ENCODE data around the gene CHMP2B.
A peak's percentile ranks its signal among the peaks of the same experiment; 100 is the strongest.

The CHMP2B gene

DNA sequence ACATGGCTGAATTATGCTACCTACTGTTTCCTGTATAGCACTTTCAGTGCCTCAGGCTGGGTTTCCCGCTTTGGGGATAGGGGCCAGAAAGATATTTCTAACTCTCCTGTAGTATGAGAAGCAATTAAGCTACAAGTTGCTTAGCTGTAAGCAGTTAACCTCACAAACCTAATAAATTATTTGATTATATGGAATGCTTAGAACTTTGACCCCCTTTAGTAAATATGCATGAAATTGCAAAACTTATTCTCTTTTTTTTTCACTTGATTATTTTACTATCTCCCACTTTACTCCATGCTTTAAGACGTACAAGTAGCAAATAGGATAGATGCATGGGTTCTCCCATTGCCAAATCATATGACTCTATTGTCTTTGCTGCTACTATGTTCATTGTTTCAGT is 27.5 kb upstream of the CHMP2B start:
- no peaks in the 10 kb centered on the region for H3K27me3 ChIP-seq (ENCODE audit: control insufficient read depth in 1 of 2, insufficient read depth in 2 of 2, low read length in 2 of 2)

DNA sequence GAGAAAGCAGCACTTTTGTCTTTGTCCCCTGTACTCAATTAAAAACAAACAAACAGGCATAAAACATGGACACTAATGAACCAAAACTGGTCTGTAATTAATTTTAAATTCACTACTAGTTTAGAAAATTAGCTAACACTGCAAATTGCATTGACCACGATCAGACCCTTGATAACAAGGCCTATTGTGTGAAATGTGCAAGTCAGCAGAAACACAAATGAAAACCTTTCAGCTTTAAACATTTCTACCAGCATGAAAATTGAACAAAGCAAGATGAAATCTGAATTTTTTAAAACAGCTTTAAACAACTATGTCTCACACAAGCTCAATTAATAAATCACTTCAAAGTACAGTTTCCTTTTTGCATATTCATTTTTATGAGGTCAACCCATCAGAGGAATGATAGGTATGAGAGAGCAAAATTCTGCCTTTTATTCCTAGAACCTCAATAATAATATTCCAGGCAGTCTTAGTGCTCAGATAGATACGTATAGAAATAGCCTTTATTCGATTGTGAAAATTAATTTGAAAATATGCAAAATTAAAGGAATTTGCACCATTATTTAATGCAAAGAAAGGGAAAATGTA is 27.0 kb upstream of the CHMP2B start:
- Histone ChIP-seq H3K9ac (ENCODE audit: low read depth in 1 of 2, low read length in 2 of 2) (no peak overlapping the region), H3K36me3 (ENCODE audit: control insufficient read depth in 1 of 2, insufficient read depth in 2 of 2, low read length in 2 of 2) (no peaks in the 10 kb centered on the region), H3K27me3 (ENCODE audit: control insufficient read depth in 1 of 2, insufficient read depth in 2 of 2, low read length in 2 of 2) (no peaks in the 10 kb centered on the region), H3K27ac (ENCODE audit: low read depth, low read length) (no peak overlapping the region), H3K9me3 (ENCODE audit: control insufficient read depth in 1 of 2, low read length in 2 of 2) (peaks cover 0 to 3% of the 10 kb centered on the region in 2 donors), H3K4me1 (ENCODE audit: control insufficient read depth in 1 of 2, insufficient read depth in 2 of 2, low read length in 2 of 2) (peaks cover 19 to 22% of the 10 kb centered on the region in 2 donors), H3K4me3 (ENCODE audit: low read depth in 1 of 2, low read length in 2 of 2) (no peak overlapping the region)

More for the DNA sequence above, 27.5 kb upstream of the CHMP2B start:
- H3K9ac ChIP-seq (ENCODE audit: low read depth in 1 of 2, low read length in 2 of 2): no peak overlapping the region
- H3K27ac ChIP-seq (ENCODE audit: low read depth, low read length): no peak overlapping the region
- no peak overlapping the region for H3K4me3 ChIP-seq (ENCODE audit: low read depth in 1 of 2, low read length in 2 of 2)
- peaks cover 19 to 22% of the 10 kb centered on the region in 2 donors for H3K4me1 ChIP-seq (ENCODE audit: control insufficient read depth in 1 of 2, insufficient read depth in 2 of 2, low read length in 2 of 2)
- peaks cover 0 to 6% of the 10 kb centered on the region in 2 donors for H3K9me3 ChIP-seq (ENCODE audit: control insufficient read depth in 1 of 2, low read length in 2 of 2)
- H3K36me3 ChIP-seq (ENCODE audit: control insufficient read depth in 1 of 2, insufficient read depth in 2 of 2, low read length in 2 of 2): no peaks in the 10 kb centered on the region

DNA sequence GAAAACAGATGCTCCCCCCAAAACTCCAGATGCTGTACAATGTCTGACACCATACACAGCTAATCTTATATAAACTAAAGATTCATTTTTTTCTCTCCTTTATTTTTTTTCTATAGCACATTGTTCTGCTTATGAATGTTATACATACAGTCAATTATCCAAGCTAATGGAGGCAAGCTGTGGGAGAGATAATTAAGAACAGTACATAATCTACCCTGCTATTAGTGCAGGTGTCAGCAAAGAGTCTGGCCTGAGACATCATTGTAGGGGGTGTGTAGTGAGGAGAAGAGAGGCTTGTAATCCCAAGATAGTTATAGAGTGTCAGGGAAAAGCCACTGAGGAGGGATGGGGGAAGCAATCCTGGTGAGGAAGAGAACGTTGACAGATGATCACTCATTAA is 25.4 kb upstream of the CHMP2B start:
- Histone ChIP-seq H3K4me1 (ENCODE audit: control insufficient read depth in 1 of 2, insufficient read depth in 2 of 2, low read length in 2 of 2) (peaks cover 23 to 25% of the 10 kb centered on the region in 2 donors), H3K27me3 (ENCODE audit: control insufficient read depth in 1 of 2, insufficient read depth in 2 of 2, low read length in 2 of 2) (no peaks in the 10 kb centered on the region), H3K9me3 (ENCODE audit: control insufficient read depth in 1 of 2, low read length in 2 of 2) (no peaks in the 10 kb centered on the region), H3K27ac (ENCODE audit: low read depth, low read length) (no peak overlapping the region), H3K36me3 (ENCODE audit: control insufficient read depth in 1 of 2, insufficient read depth in 2 of 2, low read length in 2 of 2) (no peaks in the 10 kb centered on the region), H3K9ac (ENCODE audit: low read depth in 1 of 2, low read length in 2 of 2) (no peak overlapping the region), H3K4me3 (ENCODE audit: low read depth in 1 of 2, low read length in 2 of 2) (no peak overlapping the region)

DNA sequence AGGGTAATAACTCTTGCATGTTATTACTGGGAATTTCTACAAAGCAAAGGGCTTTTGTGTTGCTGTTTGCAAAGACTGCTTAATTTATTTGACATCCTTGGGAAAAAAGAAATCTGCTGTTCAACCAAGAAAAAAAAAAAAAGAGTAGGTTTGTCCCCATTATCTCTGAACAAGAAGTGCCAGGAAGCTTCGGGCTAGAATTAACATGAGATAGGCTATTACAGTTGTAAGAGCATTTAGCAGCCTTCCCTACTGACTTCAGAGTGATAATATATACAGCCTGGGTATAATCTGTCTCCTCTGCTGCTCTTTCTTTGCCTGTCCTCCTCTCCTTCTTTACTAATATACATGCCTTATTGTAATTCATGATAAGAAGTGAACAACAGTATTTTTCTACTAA is 23.3 kb upstream of the CHMP2B start:
- Histone ChIP-seq H3K4me3 (ENCODE audit: low read depth in 1 of 2, low read length in 2 of 2) (no peak overlapping the region), H3K27me3 (ENCODE audit: control insufficient read depth in 1 of 2, insufficient read depth in 2 of 2, low read length in 2 of 2) (no peaks in the 10 kb centered on the region), H3K27ac (ENCODE audit: low read depth, low read length) (no peak overlapping the region), H3K9me3 (ENCODE audit: control insufficient read depth in 1 of 2, low read length in 2 of 2) (no peaks in the 10 kb centered on the region), H3K36me3 (ENCODE audit: control insufficient read depth in 1 of 2, insufficient read depth in 2 of 2, low read length in 2 of 2) (no peaks in the 10 kb centered on the region), H3K9ac (ENCODE audit: low read depth in 1 of 2, low read length in 2 of 2) (no peak overlapping the region), H3K4me1 (ENCODE audit: control insufficient read depth in 1 of 2, insufficient read depth in 2 of 2, low read length in 2 of 2) (peaks cover 22 to 23% of the 10 kb centered on the region in 2 donors)

DNA sequence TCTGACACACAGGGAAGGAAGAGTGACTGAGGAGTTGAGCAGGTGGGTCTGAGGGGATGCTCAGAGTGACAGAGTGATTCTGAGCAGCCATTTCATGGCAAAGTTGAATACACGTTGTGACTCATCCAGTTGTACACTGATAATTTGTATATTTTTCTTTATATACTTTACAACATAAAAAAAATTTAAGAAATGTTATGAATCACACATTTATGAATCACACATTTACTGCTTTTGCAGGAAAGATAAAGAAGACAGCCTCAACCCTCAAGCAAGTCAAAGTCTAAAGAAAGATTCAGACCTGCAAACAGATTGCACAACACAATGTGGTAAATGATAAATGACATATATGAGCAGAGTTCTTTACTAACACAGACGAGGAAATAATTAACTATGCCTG is 21.0 kb upstream of the CHMP2B start:
- peaks cover 12 to 15% of the 10 kb centered on the region in 2 donors for H3K4me1 ChIP-seq (ENCODE audit: control insufficient read depth in 1 of 2, insufficient read depth in 2 of 2, low read length in 2 of 2)
- no peak overlapping the region for H3K9ac ChIP-seq (ENCODE audit: low read depth in 1 of 2, low read length in 2 of 2)
- no peak overlapping the region for H3K4me3 ChIP-seq (ENCODE audit: low read depth in 1 of 2, low read length in 2 of 2)
- no peak overlapping the region for H3K27ac ChIP-seq (ENCODE audit: low read depth, low read length)
- no peaks in the 10 kb centered on the region for H3K27me3 ChIP-seq (ENCODE audit: control insufficient read depth in 1 of 2, insufficient read depth in 2 of 2, low read length in 2 of 2)
- no peaks in the 10 kb centered on the region for H3K36me3 ChIP-seq (ENCODE audit: control insufficient read depth in 1 of 2, insufficient read depth in 2 of 2, low read length in 2 of 2)
- H3K9me3 ChIP-seq (ENCODE audit: control insufficient read depth in 1 of 2, low read length in 2 of 2): no peaks in the 10 kb centered on the region

DNA sequence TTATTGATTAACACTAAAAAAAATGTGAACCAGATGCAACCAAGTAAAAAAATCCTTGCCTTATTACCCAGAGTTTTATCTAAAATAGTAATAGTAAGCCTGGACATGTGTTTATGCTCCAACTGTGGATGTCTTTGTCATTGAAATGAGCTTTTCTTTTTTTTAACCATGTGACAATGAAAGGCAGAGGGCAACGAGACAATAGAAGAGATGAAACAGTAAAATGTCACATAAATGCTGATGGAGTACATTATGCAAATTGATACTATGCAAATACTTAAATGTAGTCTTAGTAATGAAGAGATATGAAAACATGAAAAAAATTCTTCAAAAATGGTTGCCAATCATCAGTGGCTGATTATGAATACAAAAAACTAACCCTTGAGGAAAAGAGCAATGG is 20.5 kb upstream of the CHMP2B start:
- peaks cover 12 to 15% of the 10 kb centered on the region in 2 donors for H3K4me1 ChIP-seq (ENCODE audit: control insufficient read depth in 1 of 2, insufficient read depth in 2 of 2, low read length in 2 of 2)
- H3K36me3 ChIP-seq (ENCODE audit: control insufficient read depth in 1 of 2, insufficient read depth in 2 of 2, low read length in 2 of 2): no peaks in the 10 kb centered on the region
- H3K27ac ChIP-seq (ENCODE audit: low read depth, low read length): no peak overlapping the region
- H3K27me3 ChIP-seq (ENCODE audit: control insufficient read depth in 1 of 2, insufficient read depth in 2 of 2, low read length in 2 of 2): no peaks in the 10 kb centered on the region
- H3K4me3 ChIP-seq (ENCODE audit: low read depth in 1 of 2, low read length in 2 of 2): no peak overlapping the region
- no peak overlapping the region for H3K9ac ChIP-seq (ENCODE audit: low read depth in 1 of 2, low read length in 2 of 2)
- no peaks in the 10 kb centered on the region for H3K9me3 ChIP-seq (ENCODE audit: control insufficient read depth in 1 of 2, low read length in 2 of 2)

DNA sequence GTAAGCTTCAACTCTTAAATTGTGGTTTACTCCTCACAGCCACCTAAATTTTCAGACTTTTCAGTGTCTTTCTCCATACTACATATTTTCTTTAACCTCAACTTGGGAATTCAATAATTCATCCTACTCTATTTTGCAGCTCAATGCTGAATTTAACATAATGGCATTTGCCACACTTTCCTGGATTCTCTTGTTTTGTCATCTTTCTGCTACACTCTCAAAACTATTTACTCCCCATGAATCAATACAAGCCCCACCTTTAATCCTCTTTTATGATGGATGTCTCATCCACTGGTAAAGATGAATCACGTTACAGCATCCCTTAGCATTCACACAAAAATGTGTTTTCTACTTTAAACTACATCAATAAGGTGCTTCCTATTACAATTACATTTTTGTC is 19.6 kb upstream of the CHMP2B start:
- H3K36me3 ChIP-seq (ENCODE audit: control insufficient read depth in 1 of 2, insufficient read depth in 2 of 2, low read length in 2 of 2): no peaks in the 10 kb centered on the region
- H3K4me1 ChIP-seq (ENCODE audit: control insufficient read depth in 1 of 2, insufficient read depth in 2 of 2, low read length in 2 of 2): peaks cover 12 to 15% of the 10 kb centered on the region in 2 donors
- H3K4me3 ChIP-seq (ENCODE audit: low read depth in 1 of 2, low read length in 2 of 2): no peak overlapping the region
- no peaks in the 10 kb centered on the region for H3K27me3 ChIP-seq (ENCODE audit: control insufficient read depth in 1 of 2, insufficient read depth in 2 of 2, low read length in 2 of 2)
- no peaks in the 10 kb centered on the region for H3K9me3 ChIP-seq (ENCODE audit: control insufficient read depth in 1 of 2, low read length in 2 of 2)
- no peak overlapping the region for H3K9ac ChIP-seq (ENCODE audit: low read depth in 1 of 2, low read length in 2 of 2)
- H3K27ac ChIP-seq (ENCODE audit: low read depth, low read length): no peak overlapping the region

DNA sequence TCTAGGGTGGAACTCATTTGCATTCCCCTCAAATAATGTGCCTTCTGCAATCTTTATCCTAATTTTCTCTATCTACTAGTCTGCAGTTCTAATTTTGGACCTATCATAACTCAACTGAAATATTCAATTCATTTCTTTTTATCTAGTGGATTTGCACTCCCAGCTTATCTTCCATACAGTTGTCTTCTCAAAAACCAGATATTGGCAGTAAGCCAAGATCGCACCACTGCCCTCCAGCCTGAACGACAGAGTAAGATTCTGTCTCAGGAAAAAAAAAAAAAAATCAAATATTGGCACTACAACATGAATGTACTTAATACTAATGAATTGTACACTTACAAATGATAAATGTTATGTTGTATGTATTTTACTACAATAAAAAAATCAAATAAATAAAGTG is 18.0 kb upstream of the CHMP2B start:
- H3K9me3 ChIP-seq (ENCODE audit: control insufficient read depth in 1 of 2, low read length in 2 of 2): no peaks in the 10 kb centered on the region

DNA sequence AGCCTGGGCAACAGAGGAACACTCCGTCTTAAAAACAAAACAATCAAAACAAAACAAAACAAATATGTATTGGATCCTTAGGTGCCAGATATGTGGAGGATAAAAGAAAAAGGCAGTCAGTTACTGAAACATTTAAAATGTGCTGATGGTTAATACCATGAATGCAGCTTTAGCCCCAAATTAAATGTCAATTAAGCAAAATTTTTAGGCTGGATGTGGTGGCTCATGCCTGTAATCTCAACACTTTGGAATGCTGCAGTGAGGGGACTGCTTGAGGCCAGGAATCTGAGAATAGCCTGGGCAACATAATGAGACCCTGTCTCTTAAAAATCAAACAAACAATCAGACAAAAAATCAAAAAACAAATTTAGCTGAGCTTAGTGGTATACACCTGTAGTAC is 8.5 kb upstream of the CHMP2B start:
- H3K36me3 ChIP-seq (ENCODE audit: control insufficient read depth in 1 of 2, insufficient read depth in 2 of 2, low read length in 2 of 2): no peaks in the 10 kb centered on the region
- H3K27me3 ChIP-seq (ENCODE audit: control insufficient read depth in 1 of 2, insufficient read depth in 2 of 2, low read length in 2 of 2): no peaks in the 10 kb centered on the region
- H3K4me3 ChIP-seq (ENCODE audit: low read depth in 1 of 2, low read length in 2 of 2): no peak overlapping the region
- no peaks in the 10 kb centered on the region for H3K4me1 ChIP-seq (ENCODE audit: control insufficient read depth in 1 of 2, insufficient read depth in 2 of 2, low read length in 2 of 2)
- no peak overlapping the region for H3K9ac ChIP-seq (ENCODE audit: low read depth in 1 of 2, low read length in 2 of 2)
- no peak overlapping the region for H3K27ac ChIP-seq (ENCODE audit: low read depth, low read length)
- no peaks in the 10 kb centered on the region for H3K9me3 ChIP-seq (ENCODE audit: control insufficient read depth in 1 of 2, low read length in 2 of 2)

More for the DNA sequence above, 18.0 kb upstream of the CHMP2B start:
- H3K9ac ChIP-seq (ENCODE audit: low read depth in 1 of 2, low read length in 2 of 2): no peak overlapping the region
- H3K4me1 ChIP-seq (ENCODE audit: control insufficient read depth in 1 of 2, insufficient read depth in 2 of 2, low read length in 2 of 2): peaks cover 10 to 12% of the 10 kb centered on the region in 2 donors
- H3K27me3 ChIP-seq (ENCODE audit: control insufficient read depth in 1 of 2, insufficient read depth in 2 of 2, low read length in 2 of 2): no peaks in the 10 kb centered on the region
- no peaks in the 10 kb centered on the region for H3K36me3 ChIP-seq (ENCODE audit: control insufficient read depth in 1 of 2, insufficient read depth in 2 of 2, low read length in 2 of 2)
- no peak overlapping the region for H3K27ac ChIP-seq (ENCODE audit: low read depth, low read length)
- H3K4me3 ChIP-seq (ENCODE audit: low read depth in 1 of 2, low read length in 2 of 2): no peak overlapping the region

DNA sequence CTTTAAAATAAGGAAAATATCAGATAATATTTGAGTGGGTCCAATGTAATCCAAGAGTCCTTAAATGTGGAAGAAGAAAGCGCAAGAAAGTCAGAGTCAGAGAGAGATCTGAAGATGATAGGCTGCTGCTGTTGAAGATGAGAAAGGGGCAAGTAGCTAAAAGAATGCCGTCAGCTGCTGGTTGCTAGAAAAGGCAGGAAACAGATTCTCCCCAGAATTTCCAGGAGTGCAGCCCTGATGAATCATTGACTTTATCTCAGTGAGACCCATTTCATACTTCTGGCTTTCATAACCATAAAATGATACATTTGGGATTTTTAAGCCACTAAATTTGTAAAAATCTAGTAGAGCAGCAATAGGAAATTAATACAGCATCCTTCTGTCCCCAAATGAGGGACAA is 7.5 kb upstream of the CHMP2B start:
- Histone ChIP-seq H3K9me3 (ENCODE audit: control insufficient read depth in 1 of 2, low read length in 2 of 2) (no peaks in the 10 kb centered on the region), H3K9ac (ENCODE audit: low read depth in 1 of 2, low read length in 2 of 2) (no peak overlapping the region), H3K27ac (ENCODE audit: low read depth, low read length) (no peak overlapping the region), H3K27me3 (ENCODE audit: control insufficient read depth in 1 of 2, insufficient read depth in 2 of 2, low read length in 2 of 2) (no peaks in the 10 kb centered on the region), H3K4me3 (ENCODE audit: low read depth in 1 of 2, low read length in 2 of 2) (no peak overlapping the region), H3K4me1 (ENCODE audit: control insufficient read depth in 1 of 2, insufficient read depth in 2 of 2, low read length in 2 of 2) (no peaks in the 10 kb centered on the region), H3K36me3 (ENCODE audit: control insufficient read depth in 1 of 2, insufficient read depth in 2 of 2, low read length in 2 of 2) (no peaks in the 10 kb centered on the region)

DNA sequence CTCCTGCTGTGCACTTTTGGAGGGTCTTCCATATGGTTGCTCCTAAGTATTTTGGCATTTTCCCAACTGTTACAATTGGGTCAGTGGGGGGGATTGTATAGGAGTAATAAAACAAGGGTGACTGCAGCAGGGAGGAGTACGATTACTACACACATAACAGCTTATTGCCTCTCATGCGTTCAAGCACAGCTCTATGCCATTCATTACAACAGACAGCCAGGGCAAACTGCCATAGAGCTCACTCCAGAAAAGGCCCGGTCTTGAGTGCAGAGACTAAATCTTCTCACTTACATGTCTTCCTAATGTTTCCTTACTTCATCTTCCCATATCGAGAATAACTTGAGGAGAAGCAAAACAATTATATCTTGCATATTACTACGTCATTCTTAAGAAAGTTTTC is 1.4 kb upstream of the CHMP2B start:
- H3K36me3 ChIP-seq (ENCODE audit: control insufficient read depth in 1 of 2, insufficient read depth in 2 of 2, low read length in 2 of 2): no peaks in the 10 kb centered on the region
- no peak overlapping the region for H3K9ac ChIP-seq (ENCODE audit: low read depth in 1 of 2, low read length in 2 of 2)
- peak overlapping the region in 1 of 2 donors; percentile 28 for H3K4me3 ChIP-seq (ENCODE audit: low read depth in 1 of 2, low read length in 2 of 2)
- H3K4me1 ChIP-seq (ENCODE audit: control insufficient read depth in 1 of 2, insufficient read depth in 2 of 2, low read length in 2 of 2): peaks cover 14 to 26% of the 10 kb centered on the region in 2 donors
- H3K9me3 ChIP-seq (ENCODE audit: control insufficient read depth in 1 of 2, low read length in 2 of 2): no peaks in the 10 kb centered on the region
- H3K27ac ChIP-seq (ENCODE audit: low read depth, low read length): no peak overlapping the region
- H3K27me3 ChIP-seq (ENCODE audit: control insufficient read depth in 1 of 2, insufficient read depth in 2 of 2, low read length in 2 of 2): no peaks in the 10 kb centered on the region
